Measurements from ENCODE around the gene HPSE. TPM values are rescaled to one million over a fixed set of nuclear protein-coding genes. Genes with fewer than 3 reads are reported as not detected.
A peak's percentile ranks its signal among the peaks of the same experiment; 100 is the strongest.

The HPSE gene
- total and polyA plus RNA-seq, 2 of the 13 experiments (the other 11 are each of a cell fraction or from before 2014, with no cell fraction given), result not detected

GRCh38 chr4:83247415-83248357, 87.0 kb downstream of the HPSE start:
- Histone ChIP-seq H2AFZ (ENCODE audit: low read length) (no peak overlapping the region), H3K36me3 (replicated peaks in 1 of 2; ENCODE audit: control insufficient read depth in 1 of 2, insufficient read depth in 2 of 2, low read length in 2 of 2) (no peaks in the 10 kb centered on the region), H4K20me1 (ENCODE audit: insufficient read depth, low read length) (no peaks in the 10 kb centered on the region), H3K27ac (ENCODE audit: extremely low read length, insufficient read depth, low read length) (no peak overlapping the region), H3K4me3 (replicated peaks in 1 of 3; ENCODE audit: insufficient read depth in 1 of 3, low read depth in 2 of 3, low read length in 3 of 3) (no peak overlapping the region), H3K4me2 (ENCODE audit: low read depth, low read length) (no peak overlapping the region), H3K9me3 (ENCODE audit: low read length) (no peaks in the 10 kb centered on the region), H3K27me3 (ENCODE audit: control insufficient read depth in 1 of 2, insufficient read depth in 2 of 2, low read length in 2 of 2) (no peaks in the 10 kb centered on the region), H3K79me2 (ENCODE audit: insufficient read depth, low read length) (no peaks in the 10 kb centered on the region), H3K4me1 (ENCODE audit: insufficient read depth, low read length) (no peaks in the 10 kb centered on the region), H3K9ac (ENCODE audit: insufficient read depth, low read depth, low read length) (no peak overlapping the region)
- no TSS peak for BruUV-seq (replicated peaks)
- ChIA-PET POLR2A (interaction anchor here (1.1 kb wide), 1 partner anchor 37 kb away, joined by 3 read pairs; the partner anchor contains the start of gene COQ2), CTCF (ENCODE audit: low intra/inter-chr PET ratio, low total read pairs) (no interaction called here)
- 83% methylated on average over 3 of the region's 12 CpGs for WGBS (ENCODE audit: low lambda C conversion rate)
- ATAC-seq (peak; percentile 54), DNase-seq (ENCODE audit: low spot score) (no peak), FAIRE-seq (no peak)
- intact Hi-C loops (cut with micrococcal nuclease; ENCODE audit: unreplicated experiment), result no loop called here
- in situ Hi-C loops (cut with HindIII; ENCODE audit: extremely low pct_ligation_motif_present, low pct_unique_long_range_greater_than_20kb), result no loop called here
- TF ChIP-seq CERS6 (CRISPR knock-in tag; IDR thresholded peaks at IDR 0.05) (no peak), AGO2 (optimal IDR thresholded peaks at IDR 0.05; ENCODE audit: low read depth, low read length) (peak; percentile 50), ZNF180 (CRISPR knock-in tag; IDR thresholded peaks at IDR 0.05; ENCODE audit: borderline replicate concordance, low read depth) (no peak)

Small RNA genes within 50 kb of the gene (small RNA-seq; reads per million reads assigned to genes)
- gene AC114781.5 (ENCODE audit: insufficient read depth in 2 of 3, insufficient read length in 3 of 3, low read depth in 2 of 3, low replicate concordance in 1 of 3), result 0 reads per million in 3 experiments

Other genes with a start within 250 kb of the HPSE start
- 3.0 and 4.1 TPM in 2 replicates for gene PLAC8, start 220.1 kb downstream of the HPSE start, total RNA-seq (2016; rRNA removed; fragmentation: Illumina TruSeq; extraction: Trizol)
- gene PLAC8, start 220.1 kb downstream of the HPSE start, polyA plus RNA-seq (2011; rRNA removed), result 114 and 174 TPM in 2 replicates
- gene COQ2, start 50.0 kb downstream of the HPSE start, total RNA-seq (2016; rRNA removed; fragmentation: Illumina TruSeq; extraction: Trizol), result 16.4 and 17.3 TPM in 2 replicates
- gene COQ2, start 50.0 kb downstream of the HPSE start, polyA plus RNA-seq (2011; rRNA removed), result 8.2 and 10.1 TPM in 2 replicates
- gene HELQ, start 121.0 kb upstream of the HPSE start, total RNA-seq (2016; rRNA removed; fragmentation: Illumina TruSeq; extraction: Trizol), result 10.2 and 10.8 TPM in 2 replicates
- 6.6 and 7.1 TPM in 2 replicates for gene HELQ, start 121.0 kb upstream of the HPSE start, polyA plus RNA-seq (2011; rRNA removed)
- gene MRPS18C, start 121.2 kb upstream of the HPSE start, total RNA-seq (2016; rRNA removed; fragmentation: Illumina TruSeq; extraction: Trizol), result 124 and 141 TPM in 2 replicates
- 35.7 and 45.4 TPM in 2 replicates for gene MRPS18C, start 121.2 kb upstream of the HPSE start, polyA plus RNA-seq (2011; rRNA removed)
- gene ABRAXAS1, start 150.3 kb upstream of the HPSE start, total RNA-seq (2016; rRNA removed; fragmentation: Illumina TruSeq; extraction: Trizol), result 14.1 and 20.8 TPM in 2 replicates
- 10.8 and 14.7 TPM in 2 replicates for gene ABRAXAS1, start 150.3 kb upstream of the HPSE start, polyA plus RNA-seq (2011; rRNA removed)
- 1.6 and 2.6 TPM in 2 replicates for gene GPAT3, start 201.3 kb upstream of the HPSE start, total RNA-seq (2016; rRNA removed; fragmentation: Illumina TruSeq; extraction: Trizol)
- 1.9 and 2.4 TPM in 2 replicates for gene GPAT3, start 201.3 kb upstream of the HPSE start, polyA plus RNA-seq (2011; rRNA removed)

All from HepG2 (cell line).